Fibroblast of villous mesenchyme (primary cell): ENCODE results near the gene IL12B. TPM values are rescaled to one million over a fixed set of nuclear protein-coding genes. Genes with fewer than 3 reads are reported as not detected.
"Not testable (repeated sequence)": the region's sequence is repeated elsewhere in the genome, so short reads cannot be mapped to it uniquely, and the experiment has no call there.

Source experiments
- DNase-seq: peaks from one replicate; pipeline ENCODE4 v3.0.0-alpha.2; 2010; ENCODE audit warnings: low read depth
- H3K4me3 ChIP-seq: 2 replicates; pipeline ENCODE4 v1.5.1; 2011; ENCODE audit warnings: low read depth, mild to moderate bottlenecking, low read length
- CTCF ChIP-seq: IDR thresholded peaks from 2 replicates; pipeline ENCODE4 v1.5.1; 2012; ENCODE audit warnings: low read depth, mild to moderate bottlenecking, low read length; ENCODE audit not compliant: insufficient read depth
- total RNA-seq: library from RNA; depleted of rRNA; stranded (reverse); fragments of >200 nt; gene quantifications from 2 replicates; pipeline ENCODE4 v1.2.3, GENCODE V29; 2012

IL12B gene
- total RNA-seq, result not detected in 2 replicates

DNA sequence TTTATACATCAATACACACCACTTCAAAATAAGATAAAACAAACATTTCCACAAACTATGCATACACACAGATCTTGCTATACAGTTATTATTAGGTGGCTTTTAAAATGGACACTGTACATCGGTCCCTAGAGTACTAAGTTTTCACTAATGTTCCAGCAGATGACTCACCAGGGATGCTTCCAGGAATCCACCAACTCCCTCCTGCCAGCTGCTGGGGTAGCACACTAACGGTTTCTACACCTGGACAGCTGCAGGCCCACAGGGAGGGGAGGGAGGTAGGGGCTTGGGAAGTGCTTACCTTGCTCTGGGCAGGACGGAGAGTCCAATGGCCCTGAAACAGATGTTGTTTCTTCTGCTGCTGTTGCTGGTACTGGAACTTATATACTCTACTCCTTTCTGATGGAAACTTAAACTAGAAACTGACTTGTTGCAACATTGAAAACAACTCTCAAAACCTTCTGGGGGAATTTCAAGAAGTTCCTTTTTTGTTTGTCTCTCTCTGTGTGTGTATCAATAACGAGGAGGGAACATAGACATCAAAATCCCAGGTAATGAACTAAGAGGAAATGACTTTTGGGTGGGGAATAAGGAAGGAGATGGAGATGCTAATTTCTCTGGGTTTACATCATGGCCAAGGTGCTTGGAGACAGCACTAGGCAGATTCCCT is at the start of gene IL12B:
IL12B (minus strand) TSS at position 357 of the 670 bp plus-strand sequence. CDS start 3,705 bp downstream, outside the sequence.
- DNase-seq, result no peak
- no peak for TF ChIP-seq CTCF
- peak within 1 kb of the TSS; percentile 60 for H3K4me3 ChIP-seq

DNA sequence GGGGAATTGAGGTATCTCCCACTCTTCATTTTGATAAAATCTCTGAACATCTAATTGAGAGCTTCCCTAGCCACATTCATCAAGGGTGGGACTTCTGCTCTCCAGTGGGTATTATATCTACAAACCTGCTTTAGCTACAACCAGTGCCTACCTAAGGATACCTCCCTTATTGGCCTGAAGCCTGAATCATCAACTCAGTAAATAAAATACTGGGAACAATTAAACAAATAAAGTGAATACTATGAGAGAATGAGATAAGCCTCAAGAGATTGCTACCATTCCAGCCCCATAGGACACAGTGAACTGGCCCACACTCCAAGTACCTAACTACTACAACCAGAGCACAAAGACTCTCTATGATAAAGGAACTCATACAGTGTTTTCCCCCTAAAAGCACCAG is 47.4 kb upstream of the IL12B start:
- DNase-seq, result no peak
- TF ChIP-seq CTCF, result no peak
- H3K4me3 ChIP-seq, result no peak overlapping the region

GRCh38 chr5:159367866-159368265 is 37.6 kb upstream of the IL12B start:
- not testable (repeated sequence) for H3K4me3 ChIP-seq, DNase-seq

DNA sequence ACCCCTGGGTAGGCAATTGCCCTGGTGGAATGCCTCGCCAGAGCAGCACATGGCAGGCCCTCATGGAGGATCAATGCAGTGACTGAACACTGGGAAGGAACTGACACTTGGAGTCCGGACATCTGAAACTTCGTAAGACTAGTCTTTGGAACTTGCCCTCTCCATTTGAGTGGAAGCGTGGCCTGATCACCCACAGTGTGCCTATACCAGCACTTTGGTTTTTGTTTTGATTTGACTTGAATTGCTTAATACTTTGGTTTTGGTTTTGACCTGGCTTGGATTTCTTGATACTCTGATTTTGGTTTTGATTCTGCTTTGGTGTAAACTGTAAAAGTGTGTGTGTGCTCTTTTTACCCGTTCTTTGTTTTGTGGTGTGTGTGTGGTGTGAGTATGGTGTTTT is 36.5 kb upstream of the IL12B start:
- not testable (repeated sequence) for H3K4me3 ChIP-seq, DNase-seq

DNA sequence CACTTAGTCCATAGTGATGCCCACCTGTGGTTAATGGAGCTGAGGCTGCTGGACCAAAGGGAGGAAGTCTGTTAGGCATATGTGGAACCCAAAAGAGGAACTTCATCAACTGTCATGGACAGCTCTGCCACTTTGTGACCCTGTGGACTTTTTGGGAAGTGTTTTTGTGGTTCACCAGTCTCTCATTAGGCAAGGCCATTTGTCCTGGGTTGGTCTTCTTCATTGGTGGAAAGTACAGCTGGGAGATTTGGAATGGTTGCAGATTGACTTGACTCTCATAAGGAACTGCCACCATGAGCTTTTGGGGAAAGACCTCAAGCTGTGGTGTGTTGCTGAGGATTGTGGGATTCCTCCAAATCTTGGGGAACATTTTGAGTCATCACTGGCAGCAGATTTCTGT is 31.9 kb upstream of the IL12B start:
- TF ChIP-seq CTCF, result no peak
- no peak overlapping the region for H3K4me3 ChIP-seq
- no peak for DNase-seq

GRCh38 chr5:159359871-159360270 is 29.6 kb upstream of the IL12B start:
- H3K4me3 ChIP-seq, DNase-seq: not testable (repeated sequence)

GRCh38 chr5:159359408-159359807 is 29.1 kb upstream of the IL12B start:
- no peak for TF ChIP-seq CTCF
- H3K4me3 ChIP-seq, result no peak overlapping the region
- DNase-seq, result no peak

DNA sequence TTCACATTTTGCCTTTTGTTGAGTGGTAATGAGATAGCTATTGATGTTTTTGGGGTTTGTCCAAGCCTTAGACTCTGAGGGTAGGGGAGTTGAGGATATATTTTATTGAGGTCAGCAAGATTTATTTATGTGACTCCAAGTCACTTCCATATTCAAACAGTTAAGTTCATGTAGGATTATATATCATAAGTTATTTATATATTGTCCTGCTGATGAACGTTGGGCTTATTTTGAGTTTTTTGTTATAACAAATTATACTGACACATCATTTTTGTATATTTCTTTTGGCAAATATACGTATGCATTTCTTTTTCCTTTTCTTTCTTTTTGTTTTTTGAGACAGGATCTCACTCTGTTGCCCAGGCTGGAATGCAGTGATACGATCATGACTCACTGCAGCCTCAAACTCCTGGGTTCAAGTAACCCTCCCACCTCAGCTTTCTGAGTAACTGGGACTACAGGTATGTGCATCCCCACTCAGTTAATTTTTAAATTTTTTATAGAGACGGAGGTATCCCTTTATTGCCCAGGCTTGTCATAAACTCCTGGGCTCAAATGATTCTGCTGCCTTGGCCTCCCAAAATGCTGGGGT is 23.5 kb upstream of the IL12B start:
- no peak for DNase-seq

DNA sequence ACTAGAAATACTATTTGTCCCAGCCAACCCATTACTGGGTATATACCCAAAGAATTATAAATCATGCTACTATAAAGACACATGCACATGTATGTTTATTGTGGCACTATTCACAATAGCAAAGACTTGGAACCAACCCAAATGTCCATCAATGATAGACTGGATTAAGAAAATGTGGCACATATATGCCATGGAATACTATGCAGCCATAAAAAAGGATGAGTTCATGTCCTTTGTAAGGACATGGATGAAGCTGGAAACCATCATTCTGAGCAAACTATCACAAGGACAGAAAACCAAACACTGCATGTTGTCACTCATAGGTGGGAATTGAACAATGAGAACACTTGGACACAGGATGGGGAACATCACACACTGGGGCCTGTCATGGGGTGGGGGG is 20.4 kb upstream of the IL12B start:
- DNase-seq, H3K4me3 ChIP-seq: not testable (repeated sequence)

More for the DNA sequence above, 23.5 kb upstream of the IL12B start:
- H3K4me3 ChIP-seq, result no peak overlapping the region
- TF ChIP-seq CTCF, result no peak

DNA sequence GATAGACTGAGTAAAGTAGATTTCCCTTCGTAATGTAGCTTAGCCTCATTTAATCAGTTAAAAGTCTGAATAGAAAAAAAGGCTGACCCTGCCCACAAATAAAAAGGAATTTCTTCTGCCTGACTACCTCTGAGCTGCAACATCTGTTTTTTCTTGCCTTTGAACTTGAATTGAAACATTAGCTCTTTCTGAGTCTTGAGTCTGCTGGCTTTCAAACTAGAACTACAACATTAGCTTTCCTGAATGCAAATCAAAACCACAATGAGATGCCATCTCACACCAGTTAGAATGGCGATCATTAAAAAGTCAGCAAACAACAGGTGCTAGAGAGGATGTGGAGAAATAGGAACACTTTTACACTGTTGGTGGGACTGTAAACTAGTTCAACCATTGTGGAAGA is 19.9 kb upstream of the IL12B start:
- H3K4me3 ChIP-seq, DNase-seq: not testable (repeated sequence)
